ENCODE data around the gene TOM1L1. TPM values are rescaled to one million over a fixed set of nuclear protein-coding genes. Genes with fewer than 3 reads are reported as not detected.

TOM1L1 gene
- total and polyA plus RNA-seq, 9 donors: 5.8 to 33.0 (median 8.9) TPM

GRCh38 chr17:54916721-54917120 lies 16.1 kb downstream of the TOM1L1 start:
- no peaks in the 10 kb centered on the region for H3K9me3 ChIP-seq
- H3K4me1 ChIP-seq (ENCODE audit: insufficient read depth): no peaks in the 10 kb centered on the region
- no peaks in the 10 kb centered on the region for H3K27me3 ChIP-seq
- no peak for DNase-seq
- no peaks in the 10 kb centered on the region for H3K36me3 ChIP-seq
- H3K4me3 ChIP-seq: no peak overlapping the region
- TF ChIP-seq POLR2A (IDR thresholded peaks at IDR 0.05) (no peak), EP300 (IDR thresholded peaks at IDR 0.05) (no peak), CTCF (IDR thresholded peaks at IDR 0.05) (no peak)
- 81 to 87% (median 83%) methylated on average over 2 of the region's 2 CpGs for WGBS, 3 donors
- intact Hi-C loops (cut with DNase I): no loop called here
- no peak overlapping the region for H3K27ac ChIP-seq

- Histone ChIP-seq H3K27me3 (no peaks in the 10 kb centered on the region), H3K9me3 (no peaks in the 10 kb centered on the region), H3K27ac (no peak overlapping the region), H3K4me3 (no peak overlapping the region), H3K4me1 (ENCODE audit: insufficient read depth) (no peaks in the 10 kb centered on the region), H3K36me3 (no peaks in the 10 kb centered on the region)
- no peak for DNase-seq
- no peak for TF ChIP-seq CTCF (IDR thresholded peaks at IDR 0.05)
- intact Hi-C loops (cut with DNase I): no loop called here
Observed at GRCh38 chr17:54919425-54919824, 18.8 kb downstream of the TOM1L1 start.

DNA sequence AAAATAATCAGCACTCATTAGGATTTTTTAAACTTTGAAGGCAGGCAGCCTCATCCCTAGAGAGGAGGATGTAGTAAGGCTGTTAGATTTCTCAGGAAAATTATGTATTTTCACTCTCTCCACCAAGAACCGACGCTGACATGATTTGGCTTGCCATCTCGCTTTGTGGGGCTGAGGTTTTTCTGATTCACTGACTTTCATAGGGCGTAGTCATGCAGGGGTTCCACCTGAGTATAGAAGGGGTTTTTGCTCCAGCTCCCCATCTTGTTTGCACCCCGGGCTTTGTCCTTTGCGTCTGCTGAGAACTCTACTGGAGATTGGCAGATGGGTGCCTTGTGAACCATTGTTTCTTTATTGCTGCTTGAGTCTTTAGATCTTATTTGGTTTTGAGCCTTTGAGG lies 20.2 kb downstream of the TOM1L1 start:
- Histone ChIP-seq H3K27me3 (no peaks in the 10 kb centered on the region), H3K27ac (no peak overlapping the region), H3K9me3 (no peaks in the 10 kb centered on the region), H3K4me1 (ENCODE audit: insufficient read depth) (no peaks in the 10 kb centered on the region), H3K36me3 (no peaks in the 10 kb centered on the region), H3K4me3 (no peak overlapping the region)
- intact Hi-C loops (cut with DNase I): no loop called here
- TF ChIP-seq EP300 (IDR thresholded peaks at IDR 0.05) (no peak), CTCF (IDR thresholded peaks at IDR 0.05) (no peak), POLR2A (IDR thresholded peaks at IDR 0.05) (no peak)
- DNase-seq: no peak
- WGBS, 3 donors: 75 to 91% (median 83%) methylated on average over 6 of the region's 6 CpGs

GRCh38 chr17:54924405-54924804 lies 23.8 kb downstream of the TOM1L1 start:
- Histone ChIP-seq H3K36me3 (no peaks in the 10 kb centered on the region), H3K4me1 (ENCODE audit: insufficient read depth) (no peaks in the 10 kb centered on the region), H3K27me3 (no peaks in the 10 kb centered on the region), H3K9me3 (no peaks in the 10 kb centered on the region), H3K27ac (no peak overlapping the region), H3K4me3 (no peak overlapping the region)
- intact Hi-C loops (cut with DNase I): no loop called here
- no peak for TF ChIP-seq CTCF (IDR thresholded peaks at IDR 0.05)
- no peak for TF ChIP-seq POLR2A (IDR thresholded peaks at IDR 0.05)
- no peak for TF ChIP-seq EP300 (IDR thresholded peaks at IDR 0.05)
- WGBS, 3 donors: 91 to 98% (median 93%) methylated on average over 5 of the region's 5 CpGs
- no peak for DNase-seq

DNA sequence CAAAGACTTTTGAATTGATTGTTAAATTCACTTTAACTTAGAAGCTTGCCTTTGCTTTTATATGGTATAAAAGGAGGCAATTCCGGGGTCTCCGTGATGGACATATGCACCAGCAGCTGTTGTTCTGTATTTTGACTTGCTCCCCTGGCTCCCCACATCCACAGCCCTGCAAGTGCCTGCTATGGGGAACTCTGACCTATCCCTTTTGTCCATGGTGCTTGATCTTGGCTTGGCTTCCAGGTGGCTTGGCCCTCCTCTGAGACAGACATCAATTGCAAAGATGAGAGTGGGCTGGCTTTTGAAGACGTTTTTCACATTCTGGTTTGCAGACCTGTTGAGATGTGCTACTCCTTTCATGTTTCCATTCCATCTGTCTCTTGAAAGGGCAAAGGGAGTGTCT lies 26.9 kb downstream of the TOM1L1 start:
- H3K36me3 ChIP-seq: no peaks in the 10 kb centered on the region
- no peaks in the 10 kb centered on the region for H3K9me3 ChIP-seq
- no peak overlapping the region for H3K27ac ChIP-seq
- TF ChIP-seq EP300 (IDR thresholded peaks at IDR 0.05) (no peak), POLR2A (IDR thresholded peaks at IDR 0.05) (no peak), CTCF (IDR thresholded peaks at IDR 0.05) (no peak)
- no peak overlapping the region for H3K4me3 ChIP-seq
- 58 to 72% (median 60%) methylated on average over 3 of the region's 3 CpGs for WGBS, 3 donors
- no peaks in the 10 kb centered on the region for H3K4me1 ChIP-seq (ENCODE audit: insufficient read depth)
- intact Hi-C loops (cut with DNase I): no loop called here
- no peaks in the 10 kb centered on the region for H3K27me3 ChIP-seq
- DNase-seq: no peak
